ENCODE results near the gene ZSWIM9.

The ZSWIM9 gene

DNA sequence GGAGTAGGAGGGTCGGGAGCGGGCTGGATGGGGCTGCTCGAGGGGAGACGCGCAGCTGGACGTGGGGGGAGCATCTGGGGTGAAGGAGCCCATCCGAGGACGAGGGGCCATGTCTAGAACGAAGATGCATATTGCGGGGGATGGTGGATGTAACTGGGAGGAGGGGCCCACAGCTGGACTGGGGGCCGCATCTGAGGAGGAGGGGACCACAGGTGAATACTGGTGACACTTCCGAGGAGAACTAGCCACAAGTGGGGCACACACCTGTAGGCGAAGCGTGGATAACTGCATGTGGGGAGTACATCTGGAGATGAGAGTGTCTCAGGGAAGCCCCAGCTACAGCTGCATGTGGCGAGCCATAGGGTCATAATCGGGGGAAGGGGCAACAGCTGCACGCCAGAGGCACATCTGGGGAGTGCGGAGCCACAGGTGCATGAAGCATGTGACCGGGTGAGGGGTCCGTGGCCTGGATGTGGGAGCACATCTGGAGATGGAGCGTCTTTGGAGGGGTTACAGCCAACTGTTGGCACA, 402 bp downstream of the ZSWIM9 start:
- no peak for TF ChIP-seq TAF1 (IDR thresholded peaks at IDR 0.05; ENCODE audit: borderline replicate concordance, insufficient read depth, low read length)
- no peak for TF ChIP-seq POLR2AphosphoS5 (IDR thresholded peaks at IDR 0.05; ENCODE audit: low read depth, low read length)

GRCh38 chr19:48171710-48172109, 1.2 kb downstream of the ZSWIM9 start:
- TF ChIP-seq TAF1 (IDR thresholded peaks at IDR 0.05; ENCODE audit: borderline replicate concordance, insufficient read depth, low read length): no peak
- no peak for TF ChIP-seq POLR2AphosphoS5 (IDR thresholded peaks at IDR 0.05; ENCODE audit: low read depth, low read length)
- TF ChIP-seq, protein P1, sequence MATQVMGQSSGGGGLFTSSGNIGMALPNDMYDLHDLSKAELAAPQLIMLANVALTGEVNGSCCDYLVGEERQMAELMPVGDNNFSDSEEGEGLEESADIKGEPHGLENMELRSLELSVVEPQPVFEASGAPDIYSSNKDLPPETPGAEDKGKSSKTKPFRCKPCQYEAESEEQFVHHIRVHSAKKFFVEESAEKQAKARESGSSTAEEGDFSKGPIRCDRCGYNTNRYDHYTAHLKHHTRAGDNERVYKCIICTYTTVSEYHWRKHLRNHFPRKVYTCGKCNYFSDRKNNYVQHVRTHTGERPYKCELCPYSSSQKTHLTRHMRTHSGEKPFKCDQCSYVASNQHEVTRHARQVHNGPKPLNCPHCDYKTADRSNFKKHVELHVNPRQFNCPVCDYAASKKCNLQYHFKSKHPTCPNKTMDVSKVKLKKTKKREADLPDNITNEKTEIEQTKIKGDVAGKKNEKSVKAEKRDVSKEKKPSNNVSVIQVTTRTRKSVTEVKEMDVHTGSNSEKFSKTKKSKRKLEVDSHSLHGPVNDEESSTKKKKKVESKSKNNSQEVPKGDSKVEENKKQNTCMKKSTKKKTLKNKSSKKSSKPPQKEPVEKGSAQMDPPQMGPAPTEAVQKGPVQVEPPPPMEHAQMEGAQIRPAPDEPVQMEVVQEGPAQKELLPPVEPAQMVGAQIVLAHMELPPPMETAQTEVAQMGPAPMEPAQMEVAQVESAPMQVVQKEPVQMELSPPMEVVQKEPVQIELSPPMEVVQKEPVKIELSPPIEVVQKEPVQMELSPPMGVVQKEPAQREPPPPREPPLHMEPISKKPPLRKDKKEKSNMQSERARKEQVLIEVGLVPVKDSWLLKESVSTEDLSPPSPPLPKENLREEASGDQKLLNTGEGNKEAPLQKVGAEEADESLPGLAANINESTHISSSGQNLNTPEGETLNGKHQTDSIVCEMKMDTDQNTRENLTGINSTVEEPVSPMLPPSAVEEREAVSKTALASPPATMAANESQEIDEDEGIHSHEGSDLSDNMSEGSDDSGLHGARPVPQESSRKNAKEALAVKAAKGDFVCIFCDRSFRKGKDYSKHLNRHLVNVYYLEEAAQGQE (IDR thresholded peaks at IDR 0.05; ENCODE audit: insufficient read depth in 1 of 2, low read depth in 2 of 2, low read length in 2 of 2): no peak
- TF ChIP-seq SIN3A (IDR thresholded peaks at IDR 0.05; ENCODE audit: borderline replicate concordance, insufficient read depth, low read length): no peak
- TF ChIP-seq FOXP2 (optimal IDR thresholded peaks at IDR 0.05; ENCODE audit: borderline replicate concordance, extremely low read depth, extremely low read length, insufficient read depth): no peak

- TF ChIP-seq POLR2AphosphoS5 (IDR thresholded peaks at IDR 0.05; ENCODE audit: low read depth, low read length) (no peak), FOXP2 (optimal IDR thresholded peaks at IDR 0.05; ENCODE audit: borderline replicate concordance, extremely low read depth, extremely low read length, insufficient read depth) (no peak), TAF1 (IDR thresholded peaks at IDR 0.05; ENCODE audit: borderline replicate concordance, insufficient read depth, low read length) (no peak), SIN3A (IDR thresholded peaks at IDR 0.05; ENCODE audit: borderline replicate concordance, insufficient read depth, low read length) (no peak)
- TF ChIP-seq, protein P1 (IDR thresholded peaks at IDR 0.05; ENCODE audit: insufficient read depth in 1 of 2, low read depth in 2 of 2, low read length in 2 of 2): no peak
Measured at GRCh38 chr19:48174445-48175030, 4.1 kb downstream of the ZSWIM9 start.

DNA sequence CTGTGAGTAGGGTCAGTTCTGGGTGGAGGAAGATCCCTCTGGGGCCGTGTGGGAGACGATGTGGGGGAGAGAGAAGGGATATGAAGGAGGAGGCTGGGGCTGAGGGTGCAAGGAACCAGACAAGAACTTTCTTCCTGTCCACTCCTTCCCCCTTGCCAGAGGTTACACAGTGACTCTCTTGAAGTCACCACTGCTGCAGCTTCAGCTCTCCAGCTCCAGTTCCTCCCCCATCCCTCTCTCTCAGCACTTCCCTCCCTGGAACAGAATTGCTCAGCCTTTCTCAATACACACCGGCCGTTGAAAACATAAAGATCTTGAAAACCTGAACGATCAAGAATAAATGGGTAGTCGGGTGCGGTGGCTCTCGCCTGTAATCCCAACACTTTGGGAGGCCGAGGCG, 5.1 kb downstream of the ZSWIM9 start:
- TF ChIP-seq SIN3A (IDR thresholded peaks at IDR 0.05; ENCODE audit: borderline replicate concordance, insufficient read depth, low read length): no peak
- no peak for TF ChIP-seq FOXP2 (optimal IDR thresholded peaks at IDR 0.05; ENCODE audit: borderline replicate concordance, extremely low read depth, extremely low read length, insufficient read depth)
- TF ChIP-seq POLR2AphosphoS5 (IDR thresholded peaks at IDR 0.05; ENCODE audit: low read depth, low read length): no peak
- TF ChIP-seq, protein P1 (IDR thresholded peaks at IDR 0.05; ENCODE audit: insufficient read depth in 1 of 2, low read depth in 2 of 2, low read length in 2 of 2): no peak
- TF ChIP-seq TAF1 (IDR thresholded peaks at IDR 0.05; ENCODE audit: borderline replicate concordance, insufficient read depth, low read length): no peak

GRCh38 chr19:48176226-48176625, 5.7 kb downstream of the ZSWIM9 start:
- TF ChIP-seq TAF1 (IDR thresholded peaks at IDR 0.05; ENCODE audit: borderline replicate concordance, insufficient read depth, low read length) (no peak), FOXP2 (optimal IDR thresholded peaks at IDR 0.05; ENCODE audit: borderline replicate concordance, extremely low read depth, extremely low read length, insufficient read depth) (no peak), POLR2AphosphoS5 (IDR thresholded peaks at IDR 0.05; ENCODE audit: low read depth, low read length) (no peak), SIN3A (IDR thresholded peaks at IDR 0.05; ENCODE audit: borderline replicate concordance, insufficient read depth, low read length) (no peak)
- TF ChIP-seq, protein P1 (IDR thresholded peaks at IDR 0.05; ENCODE audit: insufficient read depth in 1 of 2, low read depth in 2 of 2, low read length in 2 of 2): no peak

Measured in PFSK-1 (cell line).